HG03139 (cell line): ENCODE results near the gene RIN3.

Experiments
- ATAC-seq: cut with Tn5 transposase; IDR thresholded peaks from one replicate; pipeline ENCODE4 v1.9.1; 2021; ENCODE audit not compliant: unreplicated experiment

RIN3 gene

DNA sequence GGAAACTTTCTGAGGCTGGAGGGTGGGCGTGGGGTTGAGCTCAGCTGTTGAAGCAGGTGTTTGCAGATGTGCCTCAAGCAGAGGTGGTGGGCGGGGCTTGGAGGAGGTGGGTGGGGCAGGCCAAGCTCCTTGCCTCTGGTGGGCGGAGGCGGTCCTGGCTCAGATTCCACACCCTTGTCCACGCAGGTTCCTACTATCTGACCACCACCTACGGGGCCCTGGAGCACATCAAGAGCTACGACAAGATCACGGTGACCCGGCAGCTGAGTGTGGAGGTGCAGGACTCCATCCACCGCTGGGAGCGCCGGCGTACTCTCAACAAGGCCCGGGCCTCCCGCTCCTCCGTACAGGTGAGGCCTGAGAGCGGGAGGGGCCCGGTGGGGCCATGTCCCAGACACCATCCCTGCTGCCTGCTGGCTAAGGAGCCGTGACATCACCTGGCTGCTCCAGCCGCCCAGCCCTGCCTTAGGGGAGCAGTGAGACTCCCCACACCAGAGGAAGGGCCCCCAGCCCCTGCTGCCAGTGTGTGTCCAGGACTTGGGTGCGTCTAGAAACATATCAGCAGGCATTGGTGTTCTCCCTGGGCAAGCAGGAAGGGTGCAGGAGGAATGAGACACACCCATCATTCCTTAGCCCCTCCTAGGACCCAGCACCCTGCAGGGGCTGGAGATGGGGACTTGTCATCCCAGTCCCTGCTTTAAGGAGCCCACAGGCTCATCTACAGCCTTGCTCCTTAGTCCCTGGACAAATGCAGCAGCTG is 171.4 kb downstream of the RIN3 start:
- ATAC-seq: no peak

DNA sequence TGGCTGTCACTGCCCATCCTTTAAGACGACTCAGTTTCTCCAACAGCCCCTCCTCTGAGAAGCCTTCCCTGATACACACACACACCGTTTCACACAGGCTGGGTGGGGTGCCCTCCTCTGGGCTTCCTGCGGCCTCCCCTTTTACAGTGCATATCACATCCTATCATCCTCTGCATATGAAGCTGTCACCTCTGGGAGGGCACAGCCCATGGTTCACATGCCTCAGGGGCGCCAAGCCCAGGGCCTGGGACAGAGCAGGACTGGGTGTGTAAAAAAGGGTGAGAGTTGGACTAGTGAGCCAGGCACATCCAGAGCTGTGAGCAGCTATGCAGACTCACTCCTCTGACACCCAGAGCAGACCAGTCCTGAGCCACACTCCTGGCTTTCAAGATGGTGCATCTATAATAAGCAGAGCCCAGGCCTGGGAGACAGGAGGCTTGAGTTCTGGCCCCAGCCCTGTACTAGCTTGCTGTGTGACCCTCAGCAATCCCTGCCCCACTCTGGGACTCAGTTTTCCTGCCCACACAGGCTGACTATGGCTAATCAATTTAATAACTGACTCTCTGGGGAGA is 172.3 kb downstream of the RIN3 start:
- ATAC-seq: no peak

DNA sequence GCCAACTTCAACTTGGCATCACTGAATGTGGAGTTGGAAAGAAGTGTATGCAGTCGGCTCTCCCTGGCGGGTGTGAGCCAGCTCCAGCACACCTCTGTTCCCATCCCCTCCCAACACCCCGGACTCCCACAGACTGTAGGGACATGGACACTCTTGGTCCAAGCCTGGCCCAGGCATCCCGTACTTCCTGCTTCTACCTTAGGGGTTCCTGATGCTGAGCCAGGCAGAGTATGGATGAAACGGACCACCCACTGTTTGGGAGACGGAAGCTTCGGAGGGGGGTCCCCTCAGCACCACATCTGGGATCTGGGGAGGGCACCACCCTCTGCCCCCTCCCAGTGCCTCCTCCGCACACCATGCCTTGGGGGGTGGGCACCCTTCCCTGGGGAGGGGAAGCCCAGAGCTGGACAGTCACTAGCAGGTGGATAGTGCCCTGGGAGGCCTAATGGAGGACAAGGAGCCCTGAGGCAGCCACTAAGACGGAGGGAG is 172.9 kb downstream of the RIN3 start:
- ATAC-seq: no peak

DNA sequence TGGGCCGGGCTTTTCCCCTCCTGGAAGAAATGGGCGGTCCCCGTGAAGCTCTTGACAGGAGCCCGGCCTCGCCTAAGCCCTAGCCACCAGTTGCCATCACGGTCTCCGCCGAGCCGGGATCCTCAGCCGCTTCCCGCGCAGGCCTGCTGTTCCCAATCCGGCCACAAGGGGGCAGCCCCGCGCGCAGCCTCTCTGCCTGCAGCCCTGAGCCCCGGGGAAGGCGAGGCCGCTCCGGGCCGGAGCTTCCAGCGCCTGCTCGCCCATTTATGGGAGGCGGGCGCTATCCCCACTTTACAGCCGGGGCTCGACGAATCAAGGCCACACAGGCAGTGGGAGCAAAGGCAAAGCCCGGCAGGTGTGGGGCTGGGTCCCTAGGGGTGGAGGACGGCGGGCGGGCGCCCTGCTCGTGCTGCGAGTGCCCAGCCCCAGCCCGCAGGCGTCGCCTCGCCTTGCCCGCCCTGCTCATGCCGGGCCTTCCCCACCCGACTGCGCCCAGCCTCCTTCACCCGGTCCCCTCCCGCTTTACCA is 173.4 kb downstream of the RIN3 start:
- ATAC-seq: no peak

DNA sequence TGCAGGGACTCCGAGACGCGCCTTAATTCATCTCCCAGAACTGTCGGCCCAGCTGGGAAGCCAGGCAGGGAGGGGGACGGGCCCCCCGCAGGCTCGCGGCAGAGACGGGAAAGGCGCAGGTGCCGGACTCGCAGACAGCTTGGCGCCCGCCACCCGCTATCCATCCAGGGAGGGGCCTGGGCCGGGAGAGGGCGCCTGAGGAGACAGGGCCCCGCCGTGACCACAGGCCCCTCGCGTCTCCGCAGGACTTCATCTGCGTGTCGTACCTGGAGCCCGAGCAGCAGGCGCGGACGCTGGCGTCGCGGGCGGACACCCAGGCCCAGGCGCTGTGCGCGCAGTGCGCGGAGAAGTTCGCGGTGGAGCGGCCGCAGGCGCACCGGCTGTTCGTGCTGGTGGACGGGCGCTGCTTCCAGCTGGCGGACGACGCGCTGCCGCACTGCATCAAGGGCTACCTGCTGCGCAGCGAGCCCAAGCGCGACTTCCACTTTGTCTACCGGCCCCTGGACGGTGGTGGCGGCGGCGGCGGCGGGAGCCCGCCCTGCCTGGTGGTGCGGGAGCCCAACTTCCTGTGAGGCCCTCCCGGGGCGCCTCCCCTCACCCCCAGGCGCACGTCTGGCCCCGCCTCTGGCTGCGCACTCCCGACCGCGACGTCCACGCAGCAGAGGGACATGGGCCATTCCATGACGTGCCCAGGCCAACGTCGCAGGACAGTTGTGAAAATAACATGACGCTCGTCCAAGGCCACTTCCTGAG is 174.3 kb downstream of the RIN3 start:
- no peak for ATAC-seq

DNA sequence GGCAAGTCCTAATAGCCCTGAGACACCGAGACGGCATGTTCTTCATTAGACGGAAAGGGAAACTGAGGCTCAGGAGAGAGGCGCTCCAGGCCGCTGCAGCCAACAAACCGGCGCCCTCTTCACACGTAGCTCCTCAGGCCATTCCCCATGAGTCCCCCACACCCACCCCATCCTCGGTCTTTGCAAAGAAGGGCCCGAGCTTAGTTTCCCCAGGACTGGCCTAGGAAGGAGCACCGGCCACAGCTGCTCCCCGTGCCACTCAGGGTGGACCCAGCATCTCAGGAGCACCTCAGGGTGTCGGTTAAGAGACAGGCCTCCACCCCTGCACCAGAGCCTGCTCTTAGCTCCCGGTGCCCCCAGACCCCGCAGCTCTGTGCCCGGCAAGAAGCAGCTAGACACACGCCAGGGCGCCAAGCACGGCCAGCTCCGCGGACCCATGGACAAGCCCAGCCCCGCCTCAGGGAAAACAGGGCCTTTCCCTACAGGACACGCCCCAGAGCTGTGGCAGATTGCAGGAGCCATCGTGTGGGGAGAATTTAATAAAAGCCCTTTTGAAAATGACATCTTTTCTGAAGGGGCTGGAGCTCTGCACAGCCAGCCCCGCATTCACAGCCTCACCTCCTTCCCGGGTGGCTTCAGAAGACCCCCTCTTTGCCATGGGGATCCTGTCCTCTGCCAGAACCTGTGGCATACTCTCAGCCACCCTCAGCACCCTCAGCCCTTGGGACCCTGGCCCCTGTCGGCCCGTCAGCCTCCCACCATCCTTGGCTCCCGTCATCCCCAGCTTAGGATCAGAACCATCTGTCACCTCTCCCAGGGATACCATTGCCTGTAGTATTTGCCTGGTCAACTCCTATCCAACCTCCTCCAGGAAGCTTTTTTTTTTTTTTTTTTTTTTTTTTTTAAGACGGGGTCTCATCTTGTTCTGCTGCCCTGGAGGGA is 175.1 kb downstream of the RIN3 start:
- ATAC-seq: no peak

DNA sequence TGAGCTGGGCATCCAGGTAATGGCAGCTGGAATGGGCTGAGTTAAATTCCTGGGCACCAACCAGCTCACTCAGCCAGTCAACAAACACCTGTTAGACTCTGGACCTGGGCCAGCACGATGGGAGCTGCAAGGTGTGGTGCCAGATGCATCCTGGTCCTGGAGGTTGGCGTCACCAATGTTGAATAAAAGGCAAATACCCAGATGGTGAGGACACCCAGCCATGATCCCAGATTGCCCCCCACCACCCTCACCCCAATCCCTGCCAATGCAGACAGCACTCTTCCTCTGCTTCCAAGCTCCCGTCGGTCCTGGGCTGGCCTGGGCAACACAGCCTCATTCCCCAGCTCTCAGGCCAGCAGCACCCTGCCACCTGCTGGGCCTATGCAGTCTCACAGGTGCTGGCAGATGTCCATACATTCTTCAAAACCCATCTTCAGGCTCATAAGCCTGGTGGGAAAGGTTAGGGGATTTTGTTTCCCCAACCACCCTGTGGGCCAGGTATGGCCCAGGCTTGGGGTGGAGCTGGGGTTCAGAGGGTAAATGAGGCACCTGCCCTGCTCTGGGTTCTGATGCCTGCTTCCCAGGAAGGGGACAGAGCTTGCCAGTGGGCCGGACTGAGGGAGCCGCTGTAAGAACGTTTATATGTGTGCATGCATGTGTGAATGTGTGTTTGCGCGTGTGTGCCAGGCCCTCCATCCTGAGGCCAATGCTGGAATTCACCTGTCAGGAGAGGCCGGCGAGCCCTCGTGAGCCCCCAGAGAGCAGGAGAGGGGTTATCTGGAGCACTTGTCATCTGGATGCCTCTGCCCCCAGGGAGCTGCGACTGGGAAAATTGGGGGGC is 176.8 kb downstream of the RIN3 start:
- no peak for ATAC-seq

DNA sequence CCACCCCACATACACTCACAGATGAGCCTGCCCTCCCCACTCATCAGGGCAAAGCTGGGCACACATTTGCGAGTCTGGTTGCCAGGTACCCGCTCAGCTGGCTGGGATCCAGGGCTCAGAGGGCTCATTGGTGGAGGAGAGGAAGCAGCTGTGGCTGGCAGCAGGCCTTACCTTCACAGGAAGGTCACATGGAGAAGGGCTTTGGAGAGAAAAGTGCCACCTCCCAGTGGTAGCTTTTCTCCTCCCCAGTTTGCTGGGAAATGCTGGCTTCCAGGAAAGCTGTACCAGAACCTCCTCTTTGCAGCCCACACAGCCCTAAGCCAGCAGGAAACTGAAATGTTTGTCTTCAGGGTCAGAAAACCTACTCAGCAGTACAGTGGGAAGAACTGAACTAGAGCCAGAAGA is 179.2 kb downstream of the RIN3 start:
- ATAC-seq: no peak

DNA sequence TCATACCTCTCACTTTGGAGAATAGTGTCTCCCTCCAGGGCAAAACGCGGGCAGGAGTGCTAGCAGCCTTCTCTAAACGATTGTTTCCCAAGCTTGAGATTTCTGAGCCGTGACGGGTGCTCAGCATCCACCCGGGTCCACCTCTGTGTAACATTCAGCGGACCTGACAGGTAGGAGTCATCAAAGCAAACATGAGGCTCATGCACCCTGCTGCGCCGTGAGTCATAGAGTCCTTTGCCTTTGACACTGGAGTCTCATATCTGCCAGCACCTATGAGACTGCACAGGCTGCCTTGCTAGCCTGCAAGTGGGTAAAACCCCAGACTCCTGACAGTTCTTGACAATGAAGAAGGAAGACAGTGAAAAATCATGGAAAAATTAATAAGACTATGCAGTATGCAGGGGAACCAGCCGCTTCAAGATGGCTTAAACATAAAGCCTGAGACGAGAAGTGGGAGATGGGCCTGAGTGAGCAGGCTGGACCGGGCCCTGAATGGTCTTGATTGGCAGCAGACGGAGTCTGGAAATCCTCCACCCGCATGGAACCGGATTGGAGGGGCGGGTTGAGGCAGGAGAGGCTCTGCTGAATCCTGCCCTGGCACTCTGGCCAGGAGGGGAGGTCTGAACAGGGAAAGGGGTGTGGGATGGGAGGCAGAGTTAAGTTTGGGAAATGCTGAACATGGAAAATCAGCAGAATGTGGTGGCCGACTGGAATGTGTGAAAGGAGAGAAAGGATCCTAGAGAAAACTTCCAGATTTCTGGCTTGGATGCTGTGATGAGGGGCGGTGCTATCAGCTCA is 180.6 kb downstream of the RIN3 start:
- ATAC-seq: no peak

DNA sequence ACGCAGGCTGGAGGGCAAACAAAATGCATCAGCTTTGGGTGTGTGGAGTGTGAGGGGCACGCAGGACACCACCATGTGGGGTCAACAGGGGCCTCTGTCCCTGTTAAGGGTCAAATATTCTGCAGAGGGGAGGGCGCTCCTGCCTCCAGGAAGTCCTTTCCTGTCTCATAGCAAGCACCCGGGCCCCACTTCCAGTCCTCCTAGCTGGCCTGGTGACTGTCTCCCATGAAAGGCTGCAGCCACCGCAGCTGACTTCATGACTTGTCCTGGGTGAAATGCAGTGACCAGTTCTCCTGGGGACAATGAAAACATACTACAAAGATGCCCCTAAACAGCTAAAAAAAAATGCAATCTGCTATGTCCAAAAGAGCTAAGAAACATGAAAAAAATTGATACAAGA is 181.2 kb downstream of the RIN3 start:
- ATAC-seq: no peak

DNA sequence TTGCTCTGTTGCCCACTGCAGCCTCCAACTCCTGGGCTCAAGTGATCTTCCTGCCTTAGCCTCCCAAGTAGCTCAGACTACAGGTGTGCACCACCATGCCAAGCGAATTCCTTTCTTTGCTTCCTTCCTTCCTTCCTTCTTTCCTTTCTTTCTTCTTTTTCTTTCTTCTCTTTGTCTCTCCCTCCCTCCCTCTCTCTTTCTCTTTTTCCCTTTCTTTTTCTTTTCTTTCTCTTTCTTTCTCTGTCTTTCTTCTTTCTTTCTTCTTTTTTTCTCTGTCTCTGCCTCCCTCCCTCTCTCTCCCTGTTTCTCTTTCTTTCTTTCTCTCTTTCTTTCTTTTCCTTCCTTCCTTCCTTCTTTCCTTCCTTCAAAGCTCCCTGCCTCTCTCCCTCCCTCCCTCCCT is 182.0 kb downstream of the RIN3 start:
- no peak for ATAC-seq

DNA sequence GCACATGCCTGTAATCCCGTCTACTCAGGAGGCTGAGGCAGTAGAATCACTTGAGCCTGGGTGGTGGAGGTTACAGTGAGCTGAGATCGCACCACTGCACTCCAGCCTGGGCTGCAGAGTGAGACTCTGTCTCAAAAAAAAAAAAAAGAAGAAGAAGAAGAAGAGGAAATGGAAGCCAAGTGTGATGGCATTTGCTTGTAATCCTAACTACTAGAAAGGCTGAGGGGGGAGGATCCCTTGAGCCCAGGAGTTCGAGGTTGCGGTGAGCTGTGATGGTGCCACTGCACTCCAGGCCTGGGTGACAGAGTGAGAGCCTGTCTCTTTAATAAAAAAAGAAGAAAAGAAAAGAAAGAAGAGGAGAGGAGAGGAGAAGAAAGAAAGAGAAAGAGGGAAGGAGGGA is 182.8 kb downstream of the RIN3 start:
- no peak for ATAC-seq

DNA sequence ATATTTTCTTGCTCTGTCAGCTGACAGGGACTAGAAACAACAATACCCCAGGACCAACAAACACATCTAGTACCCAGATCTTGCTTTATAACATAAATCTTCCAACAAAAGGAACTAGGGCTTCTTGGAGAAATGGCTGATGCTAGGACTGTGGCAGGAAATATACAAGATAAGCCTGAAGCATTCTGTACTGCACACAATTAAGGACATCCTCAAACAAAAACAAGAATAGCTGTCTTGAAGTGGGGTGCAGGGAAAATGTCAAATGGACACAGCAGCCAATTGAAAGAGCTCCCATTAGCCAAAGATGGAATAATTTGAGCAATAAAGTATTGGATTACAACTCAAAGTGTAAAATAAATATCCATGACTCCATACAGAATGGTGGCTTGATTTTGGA is 184.8 kb downstream of the RIN3 start:
- no peak for ATAC-seq

DNA sequence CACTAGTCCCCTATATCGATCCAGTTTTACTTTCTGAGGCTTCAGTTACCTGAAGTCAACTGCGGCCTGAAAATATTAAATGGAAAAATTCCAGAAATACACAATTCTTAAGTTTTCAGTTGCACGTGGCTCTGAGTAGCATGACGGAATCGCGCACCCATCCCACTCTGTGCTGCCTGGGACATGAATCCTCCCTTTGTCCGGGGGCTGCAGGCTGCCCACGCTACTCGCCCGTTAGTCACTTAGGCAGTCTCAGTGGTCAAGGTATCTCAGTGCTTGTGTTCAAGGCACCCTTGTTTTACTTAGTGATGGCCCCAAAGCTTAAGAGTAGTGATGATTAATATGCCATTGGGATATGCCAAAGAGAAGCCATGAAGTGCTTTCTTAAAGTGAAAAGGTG is 188.2 kb downstream of the RIN3 start:
- ATAC-seq: no peak

DNA sequence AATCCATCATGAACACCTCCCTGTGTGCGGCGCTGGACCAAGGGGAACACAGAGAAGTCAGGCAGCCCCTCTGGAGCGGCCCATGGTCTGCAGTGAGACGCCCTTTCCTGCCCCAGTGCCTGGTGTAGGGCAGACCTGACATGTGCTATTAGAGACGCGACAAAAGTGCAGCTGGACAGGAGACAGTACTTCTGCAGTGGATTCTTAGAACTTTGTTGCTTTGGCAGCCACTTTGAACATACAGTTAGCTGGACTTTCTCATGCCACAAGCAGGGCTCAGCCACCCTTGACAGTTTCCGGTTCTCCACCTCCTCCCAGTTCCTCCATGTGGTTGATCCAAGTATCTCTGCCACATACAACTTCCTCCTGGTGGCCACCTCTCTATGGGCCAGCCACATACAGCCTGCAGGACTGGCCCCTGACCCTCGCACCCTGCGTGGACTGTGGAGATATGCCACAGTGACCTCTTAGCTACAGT is 188.9 kb downstream of the RIN3 start:
- no peak for ATAC-seq

DNA sequence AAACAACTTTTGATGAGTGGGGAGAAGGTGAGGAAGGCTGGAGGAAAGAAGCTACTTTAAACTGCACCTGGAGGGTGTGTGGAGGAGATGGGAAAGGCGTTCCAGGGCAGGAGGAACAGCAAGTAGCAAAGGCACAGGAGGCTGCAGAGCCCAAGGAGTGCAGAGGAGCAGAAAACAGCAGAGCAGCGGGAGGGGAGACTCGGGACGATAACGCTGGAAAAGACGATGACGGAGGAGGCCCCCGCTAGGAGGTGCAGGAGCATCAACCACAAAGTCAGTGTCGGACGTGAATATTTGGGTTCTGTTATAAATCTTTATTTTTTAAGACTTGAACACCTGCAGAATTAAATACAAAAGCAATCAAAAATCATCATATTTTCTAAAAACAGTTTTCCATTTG is 189.9 kb downstream of the RIN3 start:
- no peak for ATAC-seq

DNA sequence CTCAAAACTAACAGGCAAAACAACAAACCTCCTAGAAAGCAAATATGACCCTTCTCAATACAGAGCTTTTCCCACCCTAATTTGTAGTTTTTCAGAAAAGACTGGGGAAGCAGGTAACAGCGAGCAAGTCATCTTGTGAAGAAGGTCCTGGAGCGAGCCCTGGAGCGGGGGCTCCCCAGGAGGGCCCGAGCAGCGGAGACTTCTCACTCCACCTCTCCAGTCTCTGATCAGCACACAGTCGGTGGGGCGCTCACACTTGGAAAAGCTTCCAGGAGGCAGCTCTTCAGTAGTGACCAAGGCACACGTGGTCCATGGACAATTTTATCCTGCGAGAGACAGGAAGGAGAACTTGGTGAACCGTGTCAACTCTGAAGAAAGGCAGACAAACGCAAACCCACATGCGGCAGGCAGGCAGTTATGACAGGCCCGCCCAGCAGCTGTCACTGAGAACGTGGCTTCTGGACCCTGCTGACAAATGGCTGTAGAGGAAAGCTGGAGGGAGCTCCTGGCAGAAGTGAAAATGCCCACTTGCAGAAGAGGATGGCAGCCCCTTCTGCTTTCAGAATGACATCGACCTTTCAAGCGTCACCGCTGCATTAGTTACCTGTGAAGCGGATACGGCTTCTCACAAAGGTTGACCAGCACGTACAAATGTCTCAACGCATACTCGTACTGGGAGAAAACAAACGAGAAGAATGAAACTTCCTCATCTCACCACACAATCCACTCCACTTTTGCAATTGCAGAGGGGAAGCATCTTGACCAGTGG is 190.6 kb downstream of the RIN3 start:
- ATAC-seq: peak; percentile 92

DNA sequence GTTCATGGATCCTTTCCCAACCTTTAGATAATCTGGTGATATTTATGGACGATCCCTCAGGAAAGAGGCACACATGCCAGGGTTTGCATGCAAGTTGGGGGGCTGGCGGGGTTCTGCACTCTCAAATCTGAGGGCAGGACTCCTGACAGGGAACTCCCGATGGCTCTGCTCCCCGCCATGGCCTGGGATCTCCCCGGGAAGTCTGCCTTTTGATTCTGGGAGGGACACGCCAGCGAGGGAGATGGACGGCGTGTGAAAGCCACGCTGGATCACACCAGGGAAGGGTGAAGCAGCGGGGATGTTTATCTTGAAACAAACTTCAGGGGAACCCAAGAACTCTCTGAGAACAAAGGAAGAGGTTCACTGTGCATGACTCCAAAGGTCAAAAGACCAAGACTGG is 191.2 kb downstream of the RIN3 start:
- no peak for ATAC-seq
